ENCODE data around the gene GSAP.
"Not testable (repeated sequence)": the region's sequence is repeated elsewhere in the genome, so short reads cannot be mapped to it uniquely, and the experiment has no call there.

DNA sequence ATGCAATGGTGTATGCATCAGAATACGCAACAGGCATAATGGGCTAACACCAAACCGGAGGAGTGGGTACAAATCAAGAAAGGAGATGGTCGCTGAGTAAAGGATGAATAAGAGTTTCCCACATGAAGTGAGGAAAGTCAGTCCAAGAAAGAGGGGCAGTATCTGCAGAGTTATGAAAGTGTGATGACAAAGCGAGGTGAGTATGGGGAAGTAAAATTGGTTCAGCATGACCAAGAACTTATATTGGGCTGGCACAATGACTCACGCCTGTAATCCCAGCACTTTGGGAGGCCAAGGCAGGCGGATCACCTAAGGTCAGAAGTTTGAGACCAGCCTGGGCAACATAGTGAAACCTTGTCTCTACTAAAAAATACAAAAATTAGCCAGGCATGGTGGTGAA lies 47.5 kb upstream of the GSAP start:
- not testable (repeated sequence) for TF ChIP-seq EZH2phosphoT487 (IDR thresholded peaks at IDR 0.05; ENCODE audit: borderline replicate concordance, low read length); EZH2 (IDR thresholded peaks at IDR 0.05; ENCODE audit: low read length, unreplicated experiment)
- TF ChIP-seq, protein P1, sequence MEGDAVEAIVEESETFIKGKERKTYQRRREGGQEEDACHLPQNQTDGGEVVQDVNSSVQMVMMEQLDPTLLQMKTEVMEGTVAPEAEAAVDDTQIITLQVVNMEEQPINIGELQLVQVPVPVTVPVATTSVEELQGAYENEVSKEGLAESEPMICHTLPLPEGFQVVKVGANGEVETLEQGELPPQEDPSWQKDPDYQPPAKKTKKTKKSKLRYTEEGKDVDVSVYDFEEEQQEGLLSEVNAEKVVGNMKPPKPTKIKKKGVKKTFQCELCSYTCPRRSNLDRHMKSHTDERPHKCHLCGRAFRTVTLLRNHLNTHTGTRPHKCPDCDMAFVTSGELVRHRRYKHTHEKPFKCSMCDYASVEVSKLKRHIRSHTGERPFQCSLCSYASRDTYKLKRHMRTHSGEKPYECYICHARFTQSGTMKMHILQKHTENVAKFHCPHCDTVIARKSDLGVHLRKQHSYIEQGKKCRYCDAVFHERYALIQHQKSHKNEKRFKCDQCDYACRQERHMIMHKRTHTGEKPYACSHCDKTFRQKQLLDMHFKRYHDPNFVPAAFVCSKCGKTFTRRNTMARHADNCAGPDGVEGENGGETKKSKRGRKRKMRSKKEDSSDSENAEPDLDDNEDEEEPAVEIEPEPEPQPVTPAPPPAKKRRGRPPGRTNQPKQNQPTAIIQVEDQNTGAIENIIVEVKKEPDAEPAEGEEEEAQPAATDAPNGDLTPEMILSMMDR (conservative IDR thresholded peaks at IDR 0.05; ENCODE audit: low read depth, low read length), result not testable (repeated sequence)
